Measurements from ENCODE around the gene CCHCR1. TPM values are rescaled to one million over a fixed set of nuclear protein-coding genes. Genes with fewer than 3 reads are reported as not detected.

The CCHCR1 gene
- total RNA-seq, 1 donor from 2014 or later, result 36.8 TPM

- Mint-ChIP-seq H3K4me1 (ENCODE audit: unreplicated experiment) (peaks cover 12% of the 10 kb centered on the region), H3K9me3 (peaks cover 4% of the 10 kb centered on the region), H3K4me3 (no peak overlapping the region), H3K27ac (no peak overlapping the region), H3K36me3 (no peaks in the 10 kb centered on the region), H3K27me3 (peaks cover 9% of the 10 kb centered on the region)
- no peak for DNase-seq (ENCODE audit: extremely low spot score, unreplicated experiment)
- TF ChIP-seq CTCF (conservative IDR thresholded peaks at IDR 0.05), result no peak
These were observed 17.0 kb downstream of the CCHCR1 start for GRCh38 chr6:31140643-31141042.

- Mint-ChIP-seq H3K27me3 (peaks cover 9% of the 10 kb centered on the region), H3K4me3 (no peak overlapping the region), H3K9me3 (peaks cover 4% of the 10 kb centered on the region), H3K4me1 (ENCODE audit: unreplicated experiment) (peaks cover 12% of the 10 kb centered on the region), H3K27ac (no peak overlapping the region), H3K36me3 (no peaks in the 10 kb centered on the region)
- no peak for DNase-seq (ENCODE audit: extremely low spot score, unreplicated experiment)
- no peak for TF ChIP-seq CTCF (conservative IDR thresholded peaks at IDR 0.05)
These were observed 18.0 kb downstream of the CCHCR1 start for GRCh38 chr6:31139599-31139998.

- Mint-ChIP-seq H3K4me1 (ENCODE audit: unreplicated experiment) (peaks cover 12% of the 10 kb centered on the region), H3K27ac (no peak within 1 kb of the TSS), H3K27me3 (peaks cover 9% of the 10 kb centered on the region), H3K4me3 (no peak within 1 kb of the TSS), H3K9me3 (peaks cover 4% of the 10 kb centered on the region), H3K36me3 (no peaks in the 10 kb centered on the region)
- DNase-seq (ENCODE audit: extremely low spot score, unreplicated experiment), result no peak
- no peak for TF ChIP-seq CTCF (conservative IDR thresholded peaks at IDR 0.05)
These were observed 18.6 kb downstream of the CCHCR1 start, which contains the start of gene PSORS1C2 for GRCh38 chr6:31138982-31139381. TSS of gene PSORS1C2 (minus strand) at chr6:31139066. CDS start at chr6:31139026, 40 bp downstream.

GRCh38 chr6:31135710-31136109 lies 21.9 kb downstream of the CCHCR1 start:
- DNase-seq (ENCODE audit: extremely low spot score, unreplicated experiment), result no peak
- no peak overlapping the region for H3K4me3 Mint-ChIP-seq
- H3K27me3 Mint-ChIP-seq, result peaks cover 9% of the 10 kb centered on the region
- peaks cover 5% of the 10 kb centered on the region for H3K4me1 Mint-ChIP-seq (ENCODE audit: unreplicated experiment)
- no peaks in the 10 kb centered on the region for H3K36me3 Mint-ChIP-seq
- H3K9me3 Mint-ChIP-seq, result peaks cover 4% of the 10 kb centered on the region
- TF ChIP-seq CTCF (conservative IDR thresholded peaks at IDR 0.05), result no peak
- H3K27ac Mint-ChIP-seq, result no peak overlapping the region

DNA sequence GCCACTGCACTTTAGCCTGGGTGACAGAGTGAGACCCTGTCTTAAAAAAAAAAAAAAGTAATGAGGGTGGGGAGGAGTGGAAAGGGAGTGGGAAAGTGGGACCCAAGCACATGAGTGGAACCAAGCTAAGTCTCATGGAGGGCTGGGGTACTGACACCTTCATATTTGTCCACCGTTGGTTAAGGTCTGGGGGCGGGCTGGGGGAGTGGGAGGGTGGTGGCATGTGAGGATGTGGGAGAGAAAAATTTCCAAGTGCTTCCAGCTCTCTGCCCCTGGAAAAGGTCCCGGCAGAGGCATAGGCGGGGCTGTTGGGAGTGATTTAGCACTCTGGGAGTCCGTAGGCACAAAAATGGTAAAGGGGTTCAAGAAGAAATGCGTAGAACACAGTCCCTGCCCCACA lies 24.8 kb downstream of the CCHCR1 start:
- DNase-seq (ENCODE audit: extremely low spot score, unreplicated experiment), result no peak
- Mint-ChIP-seq H3K4me3 (no peak overlapping the region), H3K27me3 (peaks cover 19% of the 10 kb centered on the region), H3K27ac (no peak overlapping the region), H3K36me3 (no peaks in the 10 kb centered on the region), H3K9me3 (peaks cover 4% of the 10 kb centered on the region), H3K4me1 (ENCODE audit: unreplicated experiment) (peaks cover 10% of the 10 kb centered on the region)
- TF ChIP-seq CTCF (conservative IDR thresholded peaks at IDR 0.05), result no peak

DNA sequence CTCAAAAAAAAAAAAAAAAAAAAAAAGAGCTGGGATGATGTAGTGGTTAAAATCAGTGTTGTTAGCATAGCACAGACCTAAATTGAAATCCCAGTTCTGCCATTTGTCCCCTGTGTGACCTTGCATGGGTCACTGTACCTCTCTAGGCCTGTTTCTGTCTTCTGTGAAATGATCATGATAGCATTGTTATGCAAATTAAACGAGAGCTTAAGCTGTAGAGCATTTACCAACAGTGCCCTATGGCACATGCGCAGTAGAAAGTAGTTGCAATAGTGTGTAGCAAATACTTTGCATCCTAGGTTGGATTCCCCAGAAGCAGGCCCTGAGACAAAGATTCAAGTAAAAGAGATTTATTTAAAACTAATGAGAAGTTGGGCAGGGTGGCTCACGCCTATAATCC lies 26.0 kb downstream of the CCHCR1 start:
- Mint-ChIP-seq H3K36me3 (no peaks in the 10 kb centered on the region), H3K4me3 (no peak overlapping the region), H3K27me3 (peaks cover 21% of the 10 kb centered on the region), H3K4me1 (ENCODE audit: unreplicated experiment) (peaks cover 5% of the 10 kb centered on the region), H3K9me3 (no peaks in the 10 kb centered on the region), H3K27ac (no peak overlapping the region)
- DNase-seq (ENCODE audit: extremely low spot score, unreplicated experiment), result no peak
- no peak for TF ChIP-seq CTCF (conservative IDR thresholded peaks at IDR 0.05)

Data from type B pancreatic cell (in vitro differentiated cells).